GM20431 (cell line): ENCODE data around the gene ASGR1.

Experiments used
- in situ Hi-C: fragments of 300-500 bp; cut with MseI, MboI; formaldehyde crosslinking; loops from one replicate; pipeline ENCODE4 v1.15.0; 2020; ENCODE audit warnings: low sequenced_read_pairs; ENCODE audit not compliant: unreplicated experiment

Gene ASGR1

DNA sequence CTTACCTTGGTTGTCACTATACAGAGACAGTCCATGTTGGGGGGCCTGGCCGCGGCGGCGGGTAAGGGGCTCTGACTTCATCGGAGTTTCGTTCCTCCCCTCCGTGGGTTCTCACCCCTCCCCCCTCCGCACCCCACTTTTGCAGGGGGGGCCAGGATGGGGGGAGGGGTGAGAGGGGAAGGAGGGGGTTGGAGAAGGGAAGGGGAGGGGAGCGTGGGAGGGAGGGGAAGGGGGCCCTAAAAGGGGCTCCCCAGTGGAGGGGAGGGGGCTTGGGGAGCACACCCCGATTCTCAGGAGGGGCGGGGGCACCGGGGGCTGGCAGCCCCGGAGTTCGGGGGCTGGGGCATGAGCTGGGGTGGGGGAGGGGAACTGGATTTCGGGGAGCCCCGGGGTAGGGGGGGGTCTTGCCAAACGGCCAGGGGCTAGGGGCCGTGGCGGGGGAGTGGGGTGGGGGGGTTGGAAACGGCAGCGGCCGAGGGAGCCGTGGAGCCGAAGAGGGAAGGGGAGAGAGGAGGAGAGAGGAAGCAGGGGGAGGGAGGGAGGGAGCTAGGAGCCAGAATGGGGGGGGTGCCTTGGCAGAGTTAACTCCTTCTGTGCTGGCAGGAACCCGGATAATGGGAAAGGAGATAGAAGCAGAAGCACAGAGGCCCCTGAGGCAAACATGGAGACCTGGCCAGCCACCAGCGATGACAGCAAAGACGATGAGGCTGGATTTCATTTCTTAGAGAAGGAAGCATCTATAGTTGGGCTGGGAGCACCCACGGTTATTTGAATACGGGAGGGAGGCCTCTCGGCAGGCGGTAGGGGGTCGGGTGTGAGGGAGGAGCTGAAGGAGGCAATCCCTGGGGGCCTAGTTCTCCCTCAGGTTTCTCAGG lies 38.2 kb upstream of the ASGR1 start:
- in situ Hi-C loops = no loop called here

DNA sequence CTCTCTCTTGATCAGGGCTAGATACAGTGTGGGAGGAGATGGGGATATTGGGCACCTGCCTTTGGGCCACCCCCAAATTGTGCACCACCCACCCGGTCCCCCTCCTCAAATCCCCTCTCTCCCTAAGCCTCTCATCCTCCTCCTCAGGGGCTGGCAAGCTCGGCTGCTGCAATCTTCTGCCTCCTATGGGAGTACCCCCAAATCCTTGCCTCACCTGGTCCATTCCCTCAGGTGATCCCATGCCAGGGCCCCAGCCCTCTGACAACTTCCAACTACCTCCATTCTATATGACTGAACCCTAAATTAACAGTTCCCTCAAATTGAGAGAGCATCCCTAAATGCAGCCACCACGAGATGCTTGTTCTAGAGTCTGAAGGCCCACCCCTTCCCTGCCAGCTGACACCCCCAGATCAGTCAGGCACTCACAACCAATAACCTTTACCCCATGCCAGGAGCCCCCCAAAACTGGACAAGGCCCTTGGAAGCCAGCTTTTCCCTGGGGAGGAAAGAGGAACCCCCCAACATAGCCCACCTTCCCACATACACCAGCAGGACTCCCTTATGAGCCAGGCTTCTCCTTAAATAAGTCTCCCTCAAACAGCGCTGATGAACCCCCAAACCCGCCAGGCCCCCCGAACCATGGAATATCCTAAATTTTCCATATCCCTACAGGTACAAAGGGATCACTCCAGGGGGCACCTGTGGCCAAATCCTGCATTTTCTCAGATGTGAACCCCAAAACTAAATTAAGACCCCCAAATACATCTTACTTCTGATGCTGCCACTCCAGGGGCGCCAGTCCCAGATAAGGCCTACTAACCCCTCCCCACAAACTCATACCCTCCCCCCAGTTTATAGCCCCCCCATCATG lies 37.3 kb upstream of the ASGR1 start:
- in situ Hi-C loops = no loop called here

DNA sequence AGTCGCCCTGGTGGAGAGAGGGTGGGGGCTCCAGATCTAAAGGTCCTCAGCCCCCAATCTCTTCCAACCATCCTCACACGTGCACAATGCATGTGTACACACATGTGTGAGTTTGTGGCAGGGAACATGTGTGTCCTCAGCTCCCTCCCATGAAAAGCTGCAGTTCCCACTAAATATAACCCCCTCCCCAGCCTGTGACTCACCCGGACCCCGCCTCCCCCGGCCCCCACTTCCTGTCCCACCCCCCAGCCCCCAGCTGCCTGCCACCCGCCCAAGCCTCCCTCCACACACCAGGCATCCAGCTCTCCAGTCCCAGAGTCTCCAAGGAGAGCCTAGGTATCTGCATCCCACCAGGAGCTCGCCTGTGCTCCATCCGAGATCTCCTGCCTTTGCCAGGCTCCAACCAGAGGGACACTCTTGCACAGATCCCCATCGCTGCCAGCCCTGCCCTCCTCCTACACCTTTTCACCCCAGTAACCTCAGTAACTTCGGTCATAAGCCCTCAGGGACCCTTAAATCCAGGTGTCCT lies 36.5 kb upstream of the ASGR1 start:
- in situ Hi-C loops = no loop called here

DNA sequence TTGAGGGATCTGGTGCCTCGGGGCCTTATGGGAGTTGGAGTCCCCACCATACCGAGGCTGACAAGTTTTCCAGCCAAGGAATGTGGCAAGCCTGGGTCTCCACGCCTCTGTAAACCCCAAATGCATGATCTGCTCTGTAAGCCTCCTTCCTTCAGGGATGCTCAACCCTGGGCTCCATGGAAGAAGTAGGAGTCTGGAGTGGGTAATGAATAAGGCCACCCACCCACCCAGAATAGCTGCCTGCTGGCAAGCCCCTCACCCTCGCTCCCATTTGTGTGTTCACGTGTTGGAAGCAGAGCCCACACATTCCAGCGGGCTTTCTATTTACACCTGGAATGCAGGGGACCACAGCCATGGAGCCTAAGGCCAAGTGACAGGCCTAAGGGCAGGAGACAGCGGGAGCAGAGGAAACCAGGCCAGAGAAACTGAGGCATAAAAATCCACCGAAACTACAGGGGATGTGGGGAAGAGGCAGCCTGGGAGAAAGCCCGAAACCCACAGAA lies 36.0 kb upstream of the ASGR1 start:
- in situ Hi-C loops = no loop called here

DNA sequence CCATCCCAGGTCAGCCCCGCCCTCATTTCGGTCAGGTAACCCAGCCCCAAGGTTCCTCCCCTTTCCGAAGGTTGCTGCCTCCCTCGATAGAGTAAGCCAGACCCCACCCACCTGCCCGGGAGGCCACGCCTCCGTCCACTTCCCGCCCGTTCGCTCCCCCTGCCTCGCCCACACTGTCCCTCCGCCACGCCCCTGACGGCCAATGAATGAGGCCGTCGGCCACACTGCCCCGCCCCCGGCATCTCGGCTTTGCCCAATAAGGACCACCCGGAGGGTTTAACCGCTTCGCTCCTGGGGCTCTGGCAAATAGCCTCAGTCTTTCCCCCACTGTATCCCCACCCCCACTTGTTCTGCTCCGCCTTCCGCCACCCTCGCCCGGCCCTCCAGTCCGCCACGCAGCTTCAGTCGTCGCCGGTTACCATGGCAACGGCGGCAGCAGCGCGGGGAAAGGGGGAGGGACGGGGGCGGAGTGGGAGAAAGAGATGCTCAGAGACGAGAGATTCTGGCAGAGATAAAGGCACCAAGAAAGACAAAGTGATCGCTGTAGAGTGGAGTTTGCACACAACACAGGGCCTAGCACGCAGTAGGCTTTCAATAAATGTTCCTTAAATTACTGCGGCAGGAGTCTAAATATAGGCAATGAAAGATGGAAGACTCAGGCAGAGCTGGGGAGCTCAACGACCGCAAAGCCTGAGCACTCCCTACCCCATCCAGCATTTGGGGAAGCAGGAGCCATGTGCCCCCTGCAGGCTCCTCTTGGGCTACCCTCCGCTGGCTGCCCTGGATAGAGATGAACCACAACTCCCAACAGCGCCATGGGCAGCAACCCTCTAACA lies 35.3 kb upstream of the ASGR1 start:
- in situ Hi-C loops = no loop called here

DNA sequence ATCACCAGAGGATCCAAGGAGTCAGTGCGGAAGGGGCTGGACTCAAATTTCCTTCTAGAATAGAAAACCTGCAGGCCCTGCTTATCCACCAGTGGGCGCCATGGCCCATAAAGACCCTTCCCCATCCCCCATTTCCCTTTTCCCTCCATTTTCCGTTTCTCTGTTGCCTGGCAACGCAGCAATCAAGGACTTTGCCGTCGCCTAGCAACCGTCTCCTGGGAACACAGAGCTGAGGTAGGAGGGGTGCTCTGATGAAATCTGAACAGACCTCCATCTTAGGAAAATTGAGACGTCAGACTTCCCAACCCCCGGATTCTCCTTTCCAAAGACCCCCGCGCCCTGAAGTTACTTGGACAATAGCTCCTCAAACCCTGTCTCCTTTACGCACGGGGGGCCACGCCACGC lies 34.7 kb upstream of the ASGR1 start:
- in situ Hi-C loops = no loop called here

DNA sequence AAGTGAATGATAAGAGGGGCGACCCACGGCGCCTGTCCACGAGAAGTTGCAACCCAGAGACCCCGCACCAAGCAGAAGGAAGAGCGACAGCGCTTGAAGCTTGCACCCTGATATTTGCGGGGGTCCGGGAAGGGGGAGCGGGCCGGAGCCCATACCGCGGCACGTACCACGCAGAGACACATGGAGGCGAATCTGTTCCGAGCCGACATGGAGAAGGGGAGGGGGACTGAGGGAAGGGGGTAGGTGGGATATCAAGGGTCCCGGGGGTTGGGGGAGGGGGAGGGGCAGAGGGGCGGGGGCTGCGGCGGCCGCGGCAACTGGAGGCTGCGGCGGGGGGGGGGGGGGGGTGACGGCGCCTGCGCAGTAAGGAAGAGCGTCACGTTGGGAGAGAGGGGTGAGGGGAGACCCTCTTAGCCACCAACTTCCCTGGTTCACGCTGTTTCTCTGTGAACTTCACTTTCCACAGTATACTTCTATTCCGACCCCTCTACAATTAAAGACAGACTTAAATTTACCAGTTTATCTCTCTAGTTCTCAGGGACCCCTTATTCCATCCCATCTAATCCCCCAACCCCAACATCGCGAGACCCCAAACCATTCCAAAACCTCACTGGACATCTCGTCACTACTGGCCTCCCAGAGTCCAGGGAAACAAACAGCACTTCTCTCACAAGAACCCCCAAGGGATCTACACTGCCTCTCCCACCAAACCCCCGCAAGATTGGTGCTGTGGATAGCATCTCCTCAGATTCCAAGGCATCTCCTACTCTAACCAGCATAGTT lies 32.5 kb upstream of the ASGR1 start:
- in situ Hi-C loops = no loop called here

DNA sequence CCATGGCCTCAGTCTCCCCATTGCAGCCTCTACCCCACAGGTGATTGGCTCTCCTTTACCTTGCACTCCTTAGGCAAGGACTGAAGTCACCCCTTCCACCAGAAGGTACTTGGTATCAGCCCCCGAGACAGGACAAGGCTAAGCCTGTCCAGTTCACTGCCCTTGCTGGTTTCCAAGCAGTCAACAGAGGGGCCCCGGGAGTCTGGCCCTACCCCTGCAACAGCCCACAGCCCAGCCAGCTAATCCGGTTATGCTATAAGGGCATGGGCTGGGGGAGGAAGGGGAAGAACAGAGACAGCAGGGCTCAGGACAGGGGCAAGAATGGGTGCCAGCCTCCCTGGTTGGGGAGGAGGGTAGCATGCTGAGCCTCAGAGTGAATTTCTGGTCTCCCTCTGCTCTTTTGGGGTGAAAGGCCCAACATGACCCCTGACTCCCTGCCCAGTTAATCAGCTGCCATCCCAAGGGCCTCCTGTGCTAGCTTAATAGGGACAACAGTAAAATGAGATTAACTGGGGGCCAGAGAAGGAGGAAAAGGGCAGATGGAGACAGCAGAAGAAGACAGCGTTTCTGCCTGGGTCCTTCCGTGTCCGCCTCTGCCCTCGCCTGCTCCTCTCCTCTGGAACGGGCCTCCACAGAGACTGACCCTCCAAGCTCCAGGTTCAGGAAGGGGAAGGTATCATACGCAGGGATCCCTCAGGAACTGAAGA lies 29.7 kb upstream of the ASGR1 start:
- in situ Hi-C loops = no loop called here

DNA sequence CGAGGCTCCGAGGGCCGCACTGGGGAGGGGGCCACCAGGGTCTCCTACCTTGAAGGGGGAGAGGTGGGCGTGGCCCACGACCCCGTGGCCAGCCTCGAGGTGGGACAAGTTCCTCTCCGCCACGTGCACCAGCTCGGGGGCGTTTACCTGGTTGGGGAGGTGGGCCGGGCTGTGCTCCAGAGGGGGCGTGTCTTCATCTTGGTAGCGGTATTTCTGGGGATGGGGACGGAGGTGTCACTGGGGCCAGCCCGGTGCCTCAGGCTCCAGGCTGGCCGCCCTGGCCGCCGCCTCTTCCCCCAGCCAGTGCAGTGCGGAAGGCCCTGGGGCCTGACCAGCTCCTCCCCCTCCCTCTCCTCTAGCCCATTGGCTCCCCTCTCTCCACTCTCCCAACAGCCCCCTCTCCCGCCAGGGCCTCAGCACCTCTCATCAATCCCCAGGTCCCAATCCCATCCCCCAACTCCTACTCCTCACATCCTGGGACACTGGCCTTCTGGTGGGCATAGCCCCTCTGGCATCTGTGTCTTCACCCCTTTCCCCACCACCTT lies 28.9 kb upstream of the ASGR1 start:
- in situ Hi-C loops = no loop called here

DNA sequence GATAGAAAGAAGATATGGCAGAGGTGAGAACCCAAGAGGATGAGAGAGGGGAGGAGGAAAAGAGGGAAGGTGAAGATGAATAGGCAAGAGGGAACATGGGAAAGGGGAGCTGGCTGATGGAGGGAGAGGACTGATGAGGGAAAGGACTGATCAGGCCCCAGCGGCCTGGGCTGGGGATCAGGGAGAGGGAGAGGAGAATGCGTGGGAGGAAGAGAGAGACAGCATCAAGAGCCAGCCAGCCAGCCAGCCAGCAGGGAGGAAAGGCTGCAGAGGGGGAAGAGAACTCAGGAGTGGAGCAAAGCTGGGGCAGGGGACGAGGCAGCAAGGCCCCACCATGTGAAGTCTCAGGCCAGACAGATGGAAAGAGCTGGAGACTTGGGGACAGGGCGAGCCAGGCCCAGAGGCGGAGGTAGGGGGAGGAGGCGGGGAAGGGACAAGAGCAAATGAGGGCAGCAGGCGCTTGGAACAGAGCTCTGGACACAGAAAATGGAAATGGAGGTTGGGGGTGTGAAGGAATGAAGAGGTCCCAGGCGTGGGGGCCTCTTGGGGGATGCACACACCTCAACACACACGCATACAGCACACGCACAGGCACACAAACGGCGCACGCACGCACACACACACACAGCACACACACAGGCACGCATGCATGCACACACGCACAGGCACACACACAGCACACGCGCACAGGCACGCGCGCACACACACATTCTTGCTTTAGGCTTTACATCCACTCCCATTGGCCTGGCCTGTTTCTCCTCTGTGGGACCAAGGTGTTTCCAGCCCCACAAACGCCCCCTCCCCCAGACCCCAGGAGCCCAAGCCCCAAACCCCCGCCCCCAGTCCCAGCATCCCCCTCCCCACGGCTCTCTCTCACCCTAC lies 28.2 kb upstream of the ASGR1 start:
- in situ Hi-C loops = no loop called here

DNA sequence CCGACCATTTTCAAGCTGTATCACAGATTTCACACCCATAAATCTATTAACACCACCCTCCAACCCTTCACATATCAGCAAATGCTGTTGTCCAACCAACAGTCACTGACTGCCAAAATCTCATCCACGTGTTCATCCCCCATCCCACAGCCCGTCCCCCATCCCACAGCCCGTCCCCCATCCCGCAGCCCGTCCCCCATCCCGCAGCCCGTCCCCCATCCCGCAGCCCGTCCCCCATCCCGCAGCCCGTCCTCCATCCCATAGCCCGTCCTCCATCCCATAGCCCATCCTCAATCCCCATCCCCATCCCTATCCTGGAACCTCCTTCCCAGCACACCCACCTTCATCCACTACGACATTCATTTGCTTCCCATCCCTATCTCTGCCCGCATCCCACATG lies 26.4 kb upstream of the ASGR1 start:
- in situ Hi-C loops = no loop called here

DNA sequence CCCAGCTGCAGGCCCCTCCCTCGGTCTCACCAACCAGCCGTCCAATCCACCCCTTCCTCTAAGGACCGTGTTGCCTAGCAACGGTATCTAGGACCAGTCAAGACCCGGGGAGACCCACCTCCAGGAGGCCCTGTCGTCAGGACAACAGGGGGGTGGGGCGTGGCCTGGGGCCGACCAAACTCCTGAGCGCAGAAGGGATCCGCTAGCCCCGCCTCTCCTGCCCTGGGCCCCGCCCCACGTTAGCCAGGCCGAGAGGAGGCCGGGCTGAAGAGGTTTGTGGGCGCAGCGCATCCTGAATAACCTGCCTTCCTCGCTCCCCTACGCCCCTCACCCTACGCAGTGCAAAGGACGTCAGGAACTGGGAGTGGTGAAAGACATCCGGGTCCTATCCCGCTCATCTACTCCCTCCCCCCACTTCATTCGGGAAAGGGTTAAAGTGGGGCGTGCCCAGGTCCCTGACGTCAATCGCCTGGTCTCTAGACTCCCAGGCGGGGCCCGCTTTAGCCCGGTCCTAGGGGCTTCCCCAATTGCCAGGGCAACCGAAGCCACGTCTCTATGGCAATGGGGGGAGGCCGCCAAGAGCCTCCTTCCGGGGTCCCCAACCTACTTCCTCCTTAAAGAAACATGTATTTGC lies 25.8 kb upstream of the ASGR1 start:
- in situ Hi-C loops = no loop called here

DNA sequence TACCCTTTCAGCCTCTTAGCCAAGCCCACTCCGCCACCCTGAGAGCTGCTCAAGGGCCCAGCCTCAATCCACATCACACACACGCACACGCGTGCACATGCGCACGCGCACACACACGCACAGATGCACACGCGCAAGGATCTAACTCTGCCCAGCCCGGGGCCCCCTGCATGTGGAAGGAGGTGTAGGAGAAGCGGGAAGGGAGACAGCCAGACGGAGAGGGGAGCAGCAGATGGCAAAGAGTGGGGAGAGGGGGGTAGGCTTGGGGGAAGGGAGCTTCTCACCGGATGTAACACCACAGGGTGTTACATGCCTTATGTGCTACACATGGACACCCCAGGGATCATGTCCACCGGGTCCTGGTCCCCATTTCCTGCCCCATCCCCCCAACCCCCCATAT lies 25.2 kb upstream of the ASGR1 start:
- in situ Hi-C loops = no loop called here

DNA sequence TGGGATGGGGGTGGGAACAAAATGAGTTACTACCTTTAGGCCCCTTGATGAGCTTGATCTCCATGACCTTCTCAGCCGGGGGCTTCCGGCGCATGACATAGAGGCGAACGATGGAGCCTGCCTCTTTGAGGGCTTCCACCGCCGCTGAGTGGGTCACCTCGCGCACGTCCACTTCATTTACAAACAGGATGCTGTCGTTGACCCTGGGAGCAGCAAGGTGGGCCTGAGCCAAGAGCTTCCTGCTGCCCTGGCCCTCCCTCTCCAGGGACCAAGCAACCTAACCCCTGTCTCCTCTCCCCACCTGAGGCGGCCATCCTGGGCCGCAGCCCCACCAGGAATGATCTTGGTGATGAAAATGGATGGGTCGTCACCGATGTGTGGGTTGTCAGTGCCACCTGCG lies 24.2 kb upstream of the ASGR1 start:
- in situ Hi-C loops = no loop called here

DNA sequence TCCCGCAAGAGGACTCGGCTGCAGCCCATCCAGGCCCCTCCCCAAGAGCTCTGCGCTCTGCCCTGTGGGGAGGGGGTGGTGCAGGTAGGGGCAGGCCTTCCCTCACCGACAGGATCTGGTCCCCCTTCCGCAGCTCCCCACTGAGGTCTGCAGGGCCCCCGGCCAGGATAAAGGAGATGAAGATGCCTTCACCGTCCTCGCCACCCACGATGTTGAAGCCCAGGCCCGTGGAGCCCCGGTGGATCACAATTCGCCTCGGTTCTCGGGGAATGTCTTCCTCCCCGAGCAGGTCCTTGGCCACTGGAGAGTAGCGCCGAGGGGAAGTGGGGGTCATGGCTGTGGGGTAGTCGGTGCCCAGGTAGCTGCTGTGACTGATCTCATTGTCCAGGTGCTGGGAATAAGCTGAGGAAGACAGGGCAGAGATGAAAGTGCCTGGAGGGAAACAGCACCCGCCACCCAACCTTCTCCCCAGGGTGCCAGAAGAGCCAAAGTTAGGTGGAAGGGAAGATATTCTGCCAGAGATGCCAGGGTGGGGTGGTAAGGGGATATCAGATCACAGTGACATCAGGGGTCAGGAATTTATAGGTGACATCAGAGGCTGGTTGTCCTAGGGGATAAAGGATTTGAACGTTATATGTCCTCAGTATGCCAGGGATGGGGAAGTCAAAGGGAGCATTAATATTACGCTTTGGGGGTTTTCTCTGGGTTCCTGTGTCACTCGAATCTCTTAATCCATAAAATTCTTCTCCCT lies 17.7 kb upstream of the ASGR1 start:
- in situ Hi-C loops = no loop called here

DNA sequence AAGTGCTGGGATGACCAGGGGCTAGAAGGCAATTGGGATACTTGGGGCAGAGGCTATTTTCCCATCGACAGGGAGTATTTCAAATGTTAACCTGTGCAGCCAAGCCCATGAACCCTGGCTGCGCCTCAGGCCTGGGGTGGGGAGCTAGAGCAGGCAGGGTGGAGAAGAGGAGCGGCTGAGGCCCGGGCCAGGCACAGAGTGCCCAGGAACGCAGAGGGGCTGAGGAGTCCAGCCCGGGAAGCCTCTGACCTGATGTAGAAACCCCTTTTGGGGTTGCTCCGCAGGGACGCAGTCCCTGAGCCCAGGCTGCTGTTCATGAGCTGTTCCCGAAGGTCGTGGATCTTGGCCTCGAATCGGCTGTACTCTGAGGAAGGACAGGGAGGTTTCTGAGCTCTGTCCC lies 16.8 kb upstream of the ASGR1 start:
- in situ Hi-C loops = no loop called here
